HFF-Myc (cell line): ENCODE measurements around the gene PTGER2.

Experiments
- DNase-seq: peaks from one replicate; pipeline ENCODE4 v3.0.0-alpha.2; 2011; ENCODE audit warnings: low read depth; ENCODE audit errors: extremely low read depth
- H3K4me3 ChIP-seq: replicated peaks from 2 replicates; pipeline ENCODE4 v1.5.1; 2011; ENCODE audit warnings: low read depth, mild to moderate bottlenecking, control low read depth, low read length
- CTCF ChIP-seq: IDR thresholded peaks from 2 replicates; pipeline ENCODE4 v1.5.1; 2012; ENCODE audit warnings: mild to moderate bottlenecking, low read depth, low read length, control low read depth; ENCODE audit errors: missing control alignments

The PTGER2 gene

GRCh38 chr14:52325630-52326029, 11.5 kb downstream of the PTGER2 start:
- no peak for DNase-seq
- TF ChIP-seq CTCF = no peak
- H3K4me3 ChIP-seq = no peak overlapping the region

- no peak for TF ChIP-seq CTCF
- no peak overlapping the region for H3K4me3 ChIP-seq
- DNase-seq = peak; percentile 46
Measured at GRCh38 chr14:52327374-52328226, 13.5 kb downstream of the PTGER2 start.

GRCh38 chr14:52328276-52328675, 14.2 kb downstream of the PTGER2 start:
- H3K4me3 ChIP-seq = no peak overlapping the region
- no peak for DNase-seq
- no peak for TF ChIP-seq CTCF

- DNase-seq = no peak
- no peak for TF ChIP-seq CTCF
- H3K4me3 ChIP-seq = no peak overlapping the region
Measured at GRCh38 chr14:52329678-52330369, 15.7 kb downstream of the PTGER2 start.

GRCh38 chr14:52332269-52332668, 18.2 kb downstream of the PTGER2 start:
- TF ChIP-seq CTCF = no peak
- H3K4me3 ChIP-seq = no peak overlapping the region

GRCh38 chr14:52333108-52333507, 19.0 kb downstream of the PTGER2 start:
- no peak for TF ChIP-seq CTCF
- DNase-seq = no peak
- no peak overlapping the region for H3K4me3 ChIP-seq

More at GRCh38 chr14:52332269-52332668, 18.2 kb downstream of the PTGER2 start:
- DNase-seq = no peak
